H1 (cell line): ENCODE results near the gene CNTF. TPM values are rescaled to one million over a fixed set of nuclear protein-coding genes. Genes with fewer than 3 reads are reported as not detected.

Experiments used
- CTCF ChIA-PET: fragments of 300-600 bp; sonication (Branson Sonifier 250); formaldehyde crosslinking; loops from one replicate; lab custom pipeline; 2021; ENCODE audit not compliant: partially characterized antibody; lab: Charles Lee
- POLR2A ChIA-PET: fragments of 300-600 bp; sonication (Branson Sonifier 250); formaldehyde crosslinking; loops from one replicate; lab custom pipeline; 2021; ENCODE audit warnings: inconsistent platforms; ENCODE audit not compliant: partially characterized antibody; lab: Charles Lee
- DNase-seq, 2 experiments: peaks; one replicate each; pipeline versions ENCODE4 v3.0.0 to v3.0.0-alpha.2; 2010 to 2022; ENCODE audit warnings: low spot score in 2 of 2, low read depth in 1 of 2, mixed read lengths in 1 of 2
- FAIRE-seq: peaks from 2 replicates; lab custom pipeline; 2011; peaks lifted over from hg19 to GRCh38; lab: Jason Lieb, UNC
- H2AFZ ChIP-seq: 2 replicates; pipeline ENCODE4 v1.8.1; 2012; ENCODE audit warnings: low read length, inconsistent platforms
- H2AK5ac ChIP-seq: 2 replicates; pipeline ENCODE4 v1.6.1; 2013; ENCODE audit warnings: low read depth, low read length
- H2BK120ac ChIP-seq: replicated peaks from 2 replicates; pipeline ENCODE3; 2013; ENCODE audit warnings: low read depth, low read length, inconsistent platforms
- H2BK12ac ChIP-seq: 2 replicates; pipeline ENCODE4 v1.6.1; 2013; ENCODE audit warnings: low read depth, low read length
- H2BK15ac ChIP-seq: 2 replicates; pipeline ENCODE4 v1.6.1; 2013; ENCODE audit warnings: low read length
- H2BK20ac ChIP-seq: 2 replicates; pipeline ENCODE4 v1.6.1; 2013; ENCODE audit warnings: low read length
- H2BK5ac ChIP-seq: 2 replicates; pipeline ENCODE4 v1.6.1; 2013; ENCODE audit warnings: low read depth, low read length
- H3K14ac ChIP-seq: 2 replicates; pipeline ENCODE4 v1.6.1; 2013; ENCODE audit warnings: inconsistent platforms; ENCODE audit not compliant: insufficient read length
- H3K18ac ChIP-seq: 2 replicates; pipeline ENCODE4 v1.6.1; 2013; ENCODE audit warnings: low read length; ENCODE audit errors: extremely low read depth
- H3K23ac ChIP-seq: 2 replicates; pipeline ENCODE4 v1.6.1; 2013; ENCODE audit warnings: inconsistent platforms; ENCODE audit not compliant: insufficient read length
- H3K23me2 ChIP-seq: 2 replicates; pipeline ENCODE4 v1.6.1; 2013; ENCODE audit warnings: low read depth, low read length
- H3K27ac ChIP-seq: 2 replicates; pipeline ENCODE4 v1.6.1; 2011; ENCODE audit warnings: low read depth, low read length, inconsistent platforms
- H3K27me3 ChIP-seq, 4 experiments: replicated peaks in 1 of 4; 1 replicate in 1 of 4; 2 replicates in 3 of 4; pipeline versions ENCODE4 v1.6.1 to v1.8.1; 2011 to 2013; ENCODE audit warnings: low read length in 3 of 4, mild to moderate bottlenecking in 3 of 4, inconsistent platforms in 2 of 4, mixed read lengths in 2 of 4, moderate library complexity in 1 of 4; ENCODE audit not compliant: control insufficient read depth in 3 of 4, insufficient read depth in 3 of 4; ENCODE audit errors: extremely low read depth in 1 of 4
- H3K36me3 ChIP-seq, 4 experiments: 2 replicates each; pipeline versions ENCODE4 v1.6.1 to v1.8.1; 2011 to 2013; ENCODE audit warnings: mild to moderate bottlenecking in 4 of 4, low read length in 3 of 4, moderate library complexity in 2 of 4, control low read depth in 1 of 4, inconsistent platforms in 1 of 4; ENCODE audit not compliant: insufficient read depth in 4 of 4, control insufficient read depth in 2 of 4
- H3K4ac ChIP-seq: replicated peaks from 2 replicates; pipeline ENCODE3; 2013; ENCODE audit warnings: low read length, low read depth, mixed read lengths, inconsistent platforms; ENCODE audit not compliant: insufficient read length
- H3K4me1 ChIP-seq, 4 experiments: replicated peaks in 1 of 4; 1 replicate in 1 of 4; 2 replicates in 3 of 4; pipeline versions ENCODE4 v1.6.1 to v1.8.1; 2011 to 2013; ENCODE audit warnings: low read length in 3 of 4, inconsistent platforms in 2 of 4, mixed read lengths in 1 of 4; ENCODE audit not compliant: insufficient read depth in 4 of 4, control insufficient read depth in 3 of 4
- H3K4me2 ChIP-seq, 2 experiments: 2 replicates each; pipeline versions ENCODE4 v1.6.1 to v1.8.1; 2011 to 2013; ENCODE audit warnings: low read depth in 2 of 2, low read length in 2 of 2, control low read depth in 1 of 2, inconsistent platforms in 1 of 2, mild to moderate bottlenecking in 1 of 2; ENCODE audit not compliant: insufficient read depth in 1 of 2
- H3K4me3 ChIP-seq, 4 experiments: fragments of 200-600, 300-600 bp in 1 of 4; sonication (generic), shearing (Covaris generic), sonication (Bioruptor Twin) in 1 of 4; 2 replicates each; pipeline versions ENCODE4 v1.5.1 to v1.8.1; 2011 to 2016; ENCODE audit warnings: low read length in 4 of 4, low read depth in 3 of 4, control low read depth in 2 of 4, inconsistent platforms in 2 of 4, mild to moderate bottlenecking in 2 of 4, mixed read lengths in 1 of 4, moderate library complexity in 1 of 4; ENCODE audit not compliant: insufficient read depth in 2 of 4; ENCODE audit errors: extremely low read depth in 1 of 4
- H3K56ac ChIP-seq: replicated peaks from 2 replicates; pipeline ENCODE3; 2013; ENCODE audit warnings: low read depth, mild to moderate bottlenecking, mixed read lengths, low read length, inconsistent platforms; ENCODE audit not compliant: insufficient read length
- H3K79me1 ChIP-seq: 2 replicates; pipeline ENCODE4 v1.6.1; 2013; ENCODE audit warnings: low read depth, low read length, control low read depth
- H3K79me2 ChIP-seq, 2 experiments: 2 replicates each; pipeline versions ENCODE4 v1.6.1 to v1.8.1; 2012 to 2013; ENCODE audit warnings: low read length in 2 of 2, mild to moderate bottlenecking in 2 of 2, inconsistent platforms in 1 of 2; ENCODE audit not compliant: insufficient read depth in 2 of 2, control insufficient read depth in 1 of 2
- H3K9ac ChIP-seq, 4 experiments: replicated peaks in 1 of 4; 1 replicate in 1 of 4; 2 replicates in 3 of 4; pipeline versions ENCODE4 v1.6.1 to v1.8.1; 2011 to 2013; ENCODE audit warnings: low read depth in 3 of 4, low read length in 3 of 4, control low read depth in 2 of 4, mild to moderate bottlenecking in 2 of 4, moderate library complexity in 2 of 4, inconsistent platforms in 1 of 4; ENCODE audit errors: extremely low read depth in 1 of 4
- H3K9me3 ChIP-seq, 2 experiments: 2 replicates each; pipeline versions ENCODE4 v1.6.1 to v1.8.1; 2012 to 2013; ENCODE audit warnings: mild to moderate bottlenecking in 2 of 2, moderate library complexity in 2 of 2, control low read depth in 1 of 2, inconsistent platforms in 1 of 2, low read depth in 1 of 2, low read length in 1 of 2, mixed read lengths in 1 of 2; ENCODE audit not compliant: insufficient read depth in 2 of 2
- H4K20me1 ChIP-seq, 2 experiments: replicated peaks in 1 of 2; 2 replicates each; pipeline versions ENCODE3 to v1.8.1; 2011 to 2013; ENCODE audit warnings: inconsistent platforms in 2 of 2, low read length in 2 of 2, mild to moderate bottlenecking in 1 of 2; ENCODE audit not compliant: insufficient read depth in 2 of 2, control insufficient read depth in 1 of 2
- H4K5ac ChIP-seq: 2 replicates; pipeline ENCODE4 v1.6.1; 2013; ENCODE audit warnings: low read length, low read depth, mixed read lengths, inconsistent platforms; ENCODE audit not compliant: insufficient read length
- H4K8ac ChIP-seq: 2 replicates; pipeline ENCODE4 v1.8.0; 2013; ENCODE audit warnings: mild to moderate bottlenecking, moderate library complexity, low read length, inconsistent platforms; ENCODE audit not compliant: insufficient read depth; ENCODE audit errors: extremely low read depth
- H4K91ac ChIP-seq: replicated peaks from 2 replicates; pipeline ENCODE3; 2013; ENCODE audit warnings: low read length, mixed read lengths, inconsistent platforms; ENCODE audit not compliant: insufficient read length
- ATF2 ChIP-seq: IDR thresholded peaks from 2 replicates; pipeline ENCODE4 v1.6.1; 2012; ENCODE audit warnings: low read length, inconsistent platforms
- BRCA1 ChIP-seq: IDR thresholded peaks from 2 replicates; pipeline ENCODE4 v1.6.1; 2012; ENCODE audit warnings: low read depth, low read length, improper control_type of control experiment
- JUND ChIP-seq: IDR thresholded peaks from 2 replicates; pipeline ENCODE4 v1.6.1; 2011; ENCODE audit warnings: mild to moderate bottlenecking, improper control_type of control experiment, low read length
- KDM4A ChIP-seq: IDR thresholded peaks from one replicate; pipeline ENCODE4 v1.7.1; 2012; ENCODE audit warnings: low read depth, mild to moderate bottlenecking, moderate library complexity, low read length, inconsistent platforms; ENCODE audit not compliant: severe bottlenecking
- PHF8 ChIP-seq: fragments of 200-600 bp; sonication (generic); conservative IDR thresholded peaks from 2 replicates; pipeline ENCODE4 v1.7.1; 2012; ENCODE audit warnings: low read depth, mild to moderate bottlenecking, inconsistent platforms, low read length, moderate library complexity
- POU5F1 ChIP-seq: IDR thresholded peaks from 2 replicates; pipeline ENCODE4 v1.6.1; 2011; ENCODE audit warnings: low read depth, mild to moderate bottlenecking, low read length, moderate library complexity
- RBBP5 ChIP-seq: IDR thresholded peaks from 2 replicates; pipeline ENCODE4 v1.7.1; 2012; ENCODE audit warnings: low read depth, mild to moderate bottlenecking, inconsistent platforms, low read length, moderate library complexity, borderline replicate concordance
- RNF2 ChIP-seq: fragments of 200-900, 300-1000 bp; sonication (generic); IDR thresholded peaks from 2 replicates; pipeline ENCODE4 v1.7.1; 2016; ENCODE audit warnings: borderline replicate concordance, low read depth, mild to moderate bottlenecking, antibody characterized with exemption, low read length; ENCODE audit not compliant: poor library complexity, severe bottlenecking; ENCODE audit errors: missing control alignments
- TEAD4 ChIP-seq: IDR thresholded peaks from 2 replicates; pipeline ENCODE4 v1.6.1; 2012; ENCODE audit warnings: low read depth, low read length, inconsistent platforms, mixed read lengths
- WGBS, 2 experiments: shearing (Covaris generic) in 1 of 2; methylation state at CpG; one replicate each; pipeline versions ENCODE4 v1.1.6 to v1.1.7; 2013 to 2015; ENCODE audit warnings: low lambda C conversion rate in 2 of 2, mixed read lengths in 2 of 2, inconsistent platforms in 1 of 2, low coverage in 1 of 2, missing lambda C conversion rate in 1 of 2; ENCODE audit not compliant: insufficient replicate concordance in 2 of 2, insufficient coverage in 1 of 2, insufficient read length in 1 of 2; ENCODE audit errors: extremely low coverage in 1 of 2, missing lambda C conversion rate in 1 of 2; 5-methylcytosine and 5-hydroxymethylcytosine counted together
- polyA plus RNA-seq, 7 experiments: library from polyadenylated mRNA; depleted of rRNA in 3 of 7; stranded (reverse) in 5 of 7; unstranded in 2 of 7; fragments of >200 nt in 5 of 7; fragments of 200-250 nt in 2 of 7; gene quantifications; 1 replicate in 5 of 7; 2 replicates in 1 of 7; 4 replicates in 1 of 7; pipeline versions ENCODE4 v1.2.1 to v1.2.3, GENCODE V29; 2011 to 2013; ENCODE audit warnings: missing spikeins in 2 of 7, mixed read lengths in 2 of 7
- total RNA-seq: library from RNA; stranded (reverse); fragmentation: NEBNext Ultra II Directional; extraction: Animal tissue kit (Norgen Biotek cat#: 25700); gene quantifications from 2 replicates; pipeline ENCODE4 v1.2.1, GENCODE V29; 2021

The CNTF gene
- total and polyA plus RNA-seq, 2 of the 8 experiments (the other 6 are each of a cell fraction or from before 2014, with no cell fraction given) = 0.41 to 1.5 TPM

GRCh38 chr11:58592760-58593472, 29.5 kb upstream of the CNTF start:
- DNase-seq (no peak), FAIRE-seq (no peak)
- Histone ChIP-seq H2BK120ac (no peak overlapping the region), H3K9me3 (no peaks in the 10 kb centered on the region), H3K27me3 (no peaks in the 10 kb centered on the region), H4K20me1 (peaks cover 4 to 7% of the 10 kb centered on the region in 2 experiments), H3K23ac (no peak overlapping the region), H3K79me2 (peaks cover 0 to 95% of the 10 kb centered on the region in 2 experiments; a peak in 2 of 4 replicates), H3K23me2 (no peaks in the 10 kb centered on the region), H3K4me1 (no peaks in the 10 kb centered on the region; a peak in 1 of 7 replicates), H3K9ac (no peak overlapping the region), H4K91ac (no peak overlapping the region), H3K4ac (no peak overlapping the region), H3K4me2 (no peak overlapping the region), H3K56ac (no peak overlapping the region), H3K18ac (no peak overlapping the region), H4K5ac (no peak overlapping the region), H3K4me3 (no peak overlapping the region), H4K8ac (no peak overlapping the region), H3K27ac (no peak overlapping the region), H2BK15ac (no peak overlapping the region), H3K36me3 (peaks cover 0 to 13% (median 0%) of the 10 kb centered on the region in 4 experiments; a peak in 3 of 8 replicates), H2AK5ac (no peak overlapping the region), H2BK5ac (no peak overlapping the region), H2BK20ac (no peak overlapping the region), H2AFZ (no peak overlapping the region), H3K79me1 (no peaks in the 10 kb centered on the region), H3K14ac (no peak overlapping the region), H2BK12ac (no peak overlapping the region)
- ChIA-PET POLR2A (interaction anchor here (1.1 kb wide), 2 partner anchors 15 to 39 kb away, joined by 3 read pairs; no protein-coding TSS in a partner anchor), CTCF (interaction anchor here (0.7 to 0.8 kb wide), 2 partner anchors 25 to 39 kb away, joined by 3 read pairs; no protein-coding TSS in a partner anchor)
- 86% methylated on average over 5 of the region's 5 CpGs; no CpG with 5 or more reads in 1 of the 2 experiments for WGBS, 2 experiments
- TF ChIP-seq JUND (no peak), ATF2 (no peak), TEAD4 (no peak), RBBP5 (no peak), BRCA1 (no peak), KDM4A (no peak), RNF2 (no peak), PHF8 (no peak), POU5F1 (no peak)
